ENCODE results near the gene SERPINB1.

DNA sequence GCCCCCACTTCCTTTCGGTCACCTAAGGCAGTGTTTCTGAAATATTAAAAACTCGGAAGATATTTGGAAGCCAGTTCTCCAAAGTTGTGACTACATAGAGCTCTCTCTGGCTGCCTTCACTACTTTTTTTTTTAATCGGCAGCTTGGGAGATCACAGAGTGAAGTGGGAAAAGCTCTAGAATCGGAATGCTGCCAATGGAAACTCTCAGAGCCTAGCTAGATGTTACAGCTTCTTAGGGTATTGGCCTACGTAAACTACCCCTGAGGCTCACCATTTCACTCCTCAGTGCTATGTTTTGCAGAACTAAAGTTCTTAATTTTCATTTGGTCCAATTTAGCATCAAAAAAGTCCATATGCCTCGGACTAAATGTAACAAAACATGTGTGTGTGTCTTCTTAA is 14.5 kb downstream of the SERPINB1 start:
- TF ChIP-seq EZH2 (IDR thresholded peaks at IDR 0.05; ENCODE audit: borderline replicate concordance, low read depth, low read length) (no peak), SETDB1 (IDR thresholded peaks at IDR 0.05; ENCODE audit: low read length) (no peak), CBX1 (IDR thresholded peaks at IDR 0.05; ENCODE audit: low read depth) (no peak), RCOR1 (IDR thresholded peaks at IDR 0.05; ENCODE audit: borderline replicate concordance in 1 of 2, low read depth in 2 of 2, low read length in 2 of 2) (no peak)
- TF ChIP-seq, protein P1, sequence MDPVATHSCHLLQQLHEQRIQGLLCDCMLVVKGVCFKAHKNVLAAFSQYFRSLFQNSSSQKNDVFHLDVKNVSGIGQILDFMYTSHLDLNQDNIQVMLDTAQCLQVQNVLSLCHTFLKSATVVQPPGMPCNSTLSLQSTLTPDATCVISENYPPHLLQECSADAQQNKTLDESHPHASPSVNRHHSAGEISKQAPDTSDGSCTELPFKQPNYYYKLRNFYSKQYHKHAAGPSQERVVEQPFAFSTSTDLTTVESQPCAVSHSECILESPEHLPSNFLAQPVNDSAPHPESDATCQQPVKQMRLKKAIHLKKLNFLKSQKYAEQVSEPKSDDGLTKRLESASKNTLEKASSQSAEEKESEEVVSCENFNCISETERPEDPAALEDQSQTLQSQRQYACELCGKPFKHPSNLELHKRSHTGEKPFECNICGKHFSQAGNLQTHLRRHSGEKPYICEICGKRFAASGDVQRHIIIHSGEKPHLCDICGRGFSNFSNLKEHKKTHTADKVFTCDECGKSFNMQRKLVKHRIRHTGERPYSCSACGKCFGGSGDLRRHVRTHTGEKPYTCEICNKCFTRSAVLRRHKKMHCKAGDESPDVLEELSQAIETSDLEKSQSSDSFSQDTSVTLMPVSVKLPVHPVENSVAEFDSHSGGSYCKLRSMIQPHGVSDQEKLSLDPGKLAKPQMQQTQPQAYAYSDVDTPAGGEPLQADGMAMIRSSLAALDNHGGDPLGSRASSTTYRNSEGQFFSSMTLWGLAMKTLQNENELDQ (CRISPR knock-in tag; IDR thresholded peaks at IDR 0.05; ENCODE audit: borderline replicate concordance), result no peak
- TF ChIP-seq, protein P2, sequence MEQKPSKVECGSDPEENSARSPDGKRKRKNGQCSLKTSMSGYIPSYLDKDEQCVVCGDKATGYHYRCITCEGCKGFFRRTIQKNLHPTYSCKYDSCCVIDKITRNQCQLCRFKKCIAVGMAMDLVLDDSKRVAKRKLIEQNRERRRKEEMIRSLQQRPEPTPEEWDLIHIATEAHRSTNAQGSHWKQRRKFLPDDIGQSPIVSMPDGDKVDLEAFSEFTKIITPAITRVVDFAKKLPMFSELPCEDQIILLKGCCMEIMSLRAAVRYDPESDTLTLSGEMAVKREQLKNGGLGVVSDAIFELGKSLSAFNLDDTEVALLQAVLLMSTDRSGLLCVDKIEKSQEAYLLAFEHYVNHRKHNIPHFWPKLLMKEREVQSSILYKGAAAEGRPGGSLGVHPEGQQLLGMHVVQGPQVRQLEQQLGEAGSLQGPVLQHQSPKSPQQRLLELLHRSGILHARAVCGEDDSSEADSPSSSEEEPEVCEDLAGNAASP (IDR thresholded peaks at IDR 0.05), result no peak
- TF ChIP-seq, protein P3, sequence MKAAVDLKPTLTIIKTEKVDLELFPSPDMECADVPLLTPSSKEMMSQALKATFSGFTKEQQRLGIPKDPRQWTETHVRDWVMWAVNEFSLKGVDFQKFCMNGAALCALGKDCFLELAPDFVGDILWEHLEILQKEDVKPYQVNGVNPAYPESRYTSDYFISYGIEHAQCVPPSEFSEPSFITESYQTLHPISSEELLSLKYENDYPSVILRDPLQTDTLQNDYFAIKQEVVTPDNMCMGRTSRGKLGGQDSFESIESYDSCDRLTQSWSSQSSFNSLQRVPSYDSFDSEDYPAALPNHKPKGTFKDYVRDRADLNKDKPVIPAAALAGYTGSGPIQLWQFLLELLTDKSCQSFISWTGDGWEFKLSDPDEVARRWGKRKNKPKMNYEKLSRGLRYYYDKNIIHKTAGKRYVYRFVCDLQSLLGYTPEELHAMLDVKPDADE (conservative IDR thresholded peaks at IDR 0.05; ENCODE audit: control insufficient read depth, low read depth, low read length), result no peak
- TF ChIP-seq, protein P4, sequence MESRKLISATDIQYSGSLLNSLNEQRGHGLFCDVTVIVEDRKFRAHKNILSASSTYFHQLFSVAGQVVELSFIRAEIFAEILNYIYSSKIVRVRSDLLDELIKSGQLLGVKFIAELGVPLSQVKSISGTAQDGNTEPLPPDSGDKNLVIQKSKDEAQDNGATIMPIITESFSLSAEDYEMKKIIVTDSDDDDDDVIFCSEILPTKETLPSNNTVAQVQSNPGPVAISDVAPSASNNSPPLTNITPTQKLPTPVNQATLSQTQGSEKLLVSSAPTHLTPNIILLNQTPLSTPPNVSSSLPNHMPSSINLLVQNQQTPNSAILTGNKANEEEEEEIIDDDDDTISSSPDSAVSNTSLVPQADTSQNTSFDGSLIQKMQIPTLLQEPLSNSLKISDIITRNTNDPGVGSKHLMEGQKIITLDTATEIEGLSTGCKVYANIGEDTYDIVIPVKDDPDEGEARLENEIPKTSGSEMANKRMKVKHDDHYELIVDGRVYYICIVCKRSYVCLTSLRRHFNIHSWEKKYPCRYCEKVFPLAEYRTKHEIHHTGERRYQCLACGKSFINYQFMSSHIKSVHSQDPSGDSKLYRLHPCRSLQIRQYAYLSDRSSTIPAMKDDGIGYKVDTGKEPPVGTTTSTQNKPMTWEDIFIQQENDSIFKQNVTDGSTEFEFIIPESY (CRISPR knock-in tag; IDR thresholded peaks at IDR 0.05), result no peak
- TF ChIP-seq, protein P5, sequence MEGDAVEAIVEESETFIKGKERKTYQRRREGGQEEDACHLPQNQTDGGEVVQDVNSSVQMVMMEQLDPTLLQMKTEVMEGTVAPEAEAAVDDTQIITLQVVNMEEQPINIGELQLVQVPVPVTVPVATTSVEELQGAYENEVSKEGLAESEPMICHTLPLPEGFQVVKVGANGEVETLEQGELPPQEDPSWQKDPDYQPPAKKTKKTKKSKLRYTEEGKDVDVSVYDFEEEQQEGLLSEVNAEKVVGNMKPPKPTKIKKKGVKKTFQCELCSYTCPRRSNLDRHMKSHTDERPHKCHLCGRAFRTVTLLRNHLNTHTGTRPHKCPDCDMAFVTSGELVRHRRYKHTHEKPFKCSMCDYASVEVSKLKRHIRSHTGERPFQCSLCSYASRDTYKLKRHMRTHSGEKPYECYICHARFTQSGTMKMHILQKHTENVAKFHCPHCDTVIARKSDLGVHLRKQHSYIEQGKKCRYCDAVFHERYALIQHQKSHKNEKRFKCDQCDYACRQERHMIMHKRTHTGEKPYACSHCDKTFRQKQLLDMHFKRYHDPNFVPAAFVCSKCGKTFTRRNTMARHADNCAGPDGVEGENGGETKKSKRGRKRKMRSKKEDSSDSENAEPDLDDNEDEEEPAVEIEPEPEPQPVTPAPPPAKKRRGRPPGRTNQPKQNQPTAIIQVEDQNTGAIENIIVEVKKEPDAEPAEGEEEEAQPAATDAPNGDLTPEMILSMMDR (IDR thresholded peaks at IDR 0.05 in 2 of 3, conservative IDR thresholded peaks at IDR 0.05 in 1 of 3; ENCODE audit: insufficient read depth in 2 of 3, low read depth in 1 of 3, low read length in 3 of 3), result no peak
- TF ChIP-seq, protein P6, sequence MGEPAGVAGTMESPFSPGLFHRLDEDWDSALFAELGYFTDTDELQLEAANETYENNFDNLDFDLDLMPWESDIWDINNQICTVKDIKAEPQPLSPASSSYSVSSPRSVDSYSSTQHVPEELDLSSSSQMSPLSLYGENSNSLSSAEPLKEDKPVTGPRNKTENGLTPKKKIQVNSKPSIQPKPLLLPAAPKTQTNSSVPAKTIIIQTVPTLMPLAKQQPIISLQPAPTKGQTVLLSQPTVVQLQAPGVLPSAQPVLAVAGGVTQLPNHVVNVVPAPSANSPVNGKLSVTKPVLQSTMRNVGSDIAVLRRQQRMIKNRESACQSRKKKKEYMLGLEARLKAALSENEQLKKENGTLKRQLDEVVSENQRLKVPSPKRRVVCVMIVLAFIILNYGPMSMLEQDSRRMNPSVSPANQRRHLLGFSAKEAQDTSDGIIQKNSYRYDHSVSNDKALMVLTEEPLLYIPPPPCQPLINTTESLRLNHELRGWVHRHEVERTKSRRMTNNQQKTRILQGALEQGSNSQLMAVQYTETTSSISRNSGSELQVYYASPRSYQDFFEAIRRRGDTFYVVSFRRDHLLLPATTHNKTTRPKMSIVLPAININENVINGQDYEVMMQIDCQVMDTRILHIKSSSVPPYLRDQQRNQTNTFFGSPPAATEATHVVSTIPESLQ (CRISPR knock-in tag; IDR thresholded peaks at IDR 0.05), result no peak
